HG03097 (cell line): ENCODE measurements around the gene PTGES3.
"Not testable (repeated sequence)": the region's sequence is repeated elsewhere in the genome, so short reads cannot be mapped to it uniquely, and the experiment has no call there.

Source experiments
- ATAC-seq: cut with Tn5 transposase; IDR thresholded peaks from one replicate; pipeline ENCODE4 v1.9.1; 2021; ENCODE audit not compliant: unreplicated experiment, low FRiP score

PTGES3 gene, protein sequence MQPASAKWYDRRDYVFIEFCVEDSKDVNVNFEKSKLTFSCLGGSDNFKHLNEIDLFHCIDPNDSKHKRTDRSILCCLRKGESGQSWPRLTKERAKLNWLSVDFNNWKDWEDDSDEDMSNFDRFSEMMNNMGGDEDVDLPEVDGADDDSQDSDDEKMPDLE

DNA sequence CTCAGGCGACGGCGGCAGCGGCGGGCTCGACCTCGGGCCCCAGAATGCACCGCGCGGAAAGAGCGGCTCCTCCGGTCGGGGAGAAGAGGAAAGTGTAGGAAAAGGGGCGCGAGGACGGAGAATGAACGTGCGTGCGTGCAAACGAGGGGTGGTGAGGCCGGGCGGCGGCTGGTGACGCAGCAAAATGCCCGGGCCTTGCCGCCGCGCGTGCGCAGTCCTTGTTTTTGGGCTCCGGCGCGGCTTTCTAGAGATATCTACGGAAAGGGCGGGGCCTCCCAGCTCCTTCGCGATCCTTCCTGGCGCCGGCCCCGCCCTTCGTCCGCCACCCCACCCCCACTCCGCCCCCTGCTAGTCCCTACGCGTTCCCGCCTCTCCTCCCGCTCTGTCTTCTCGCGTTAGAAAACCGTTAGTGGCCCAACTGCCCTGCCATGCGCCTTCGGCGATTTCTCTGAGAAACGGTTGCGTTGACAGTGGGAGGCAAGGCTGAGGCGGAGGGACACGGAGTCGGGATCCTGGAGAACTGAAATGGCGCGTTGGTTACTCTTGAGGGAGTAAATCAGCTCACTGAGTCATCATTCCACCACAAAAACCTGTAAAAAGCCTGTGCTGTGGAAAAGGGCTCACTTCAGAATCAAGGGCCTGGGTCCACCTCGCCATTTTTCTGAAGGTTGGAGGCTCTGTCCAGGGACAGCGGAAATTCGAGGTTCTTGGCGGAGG is at the start of gene PTGES3:
Gene PTGES3 (minus strand): TSS at position 156 of the 717 bp plus-strand sequence. CDS start 285 bp downstream, outside the sequence.
- peak; percentile 69 for ATAC-seq

DNA sequence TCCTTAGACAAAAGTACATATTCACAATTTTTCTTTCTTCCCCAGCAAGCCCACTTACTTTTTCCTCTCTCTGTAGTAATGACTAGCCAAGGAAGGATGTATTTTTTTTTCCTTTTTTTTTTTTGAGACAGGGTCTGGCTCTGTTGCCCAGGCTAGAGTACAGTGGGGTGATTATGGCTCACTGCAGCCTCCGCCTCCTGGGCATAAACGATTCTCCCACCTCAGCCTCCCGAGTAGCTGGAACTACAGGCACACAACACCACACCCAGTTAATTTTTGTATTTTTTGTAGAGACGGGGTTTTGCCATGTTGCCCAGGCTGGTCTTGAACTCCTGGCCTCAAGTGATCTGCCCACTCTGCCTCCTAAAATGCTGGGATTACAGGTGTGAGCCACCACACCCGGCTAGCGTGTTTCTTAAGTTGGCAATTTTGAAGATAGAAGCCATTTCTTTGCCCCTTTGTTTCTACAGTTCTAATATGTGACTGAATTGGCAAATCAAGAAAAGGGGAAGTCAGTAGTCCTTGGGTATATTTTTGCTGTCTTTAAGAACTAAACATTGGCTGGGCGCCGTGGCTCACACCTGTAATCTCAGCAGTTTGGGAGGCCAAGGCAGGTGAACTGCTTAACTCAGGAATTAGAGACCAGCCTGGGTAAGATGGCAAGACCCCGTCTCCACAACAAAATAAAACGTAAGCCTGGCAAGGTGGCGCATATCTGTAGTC is 40.2 kb upstream of the PTGES3 start:
- ATAC-seq: no peak

DNA sequence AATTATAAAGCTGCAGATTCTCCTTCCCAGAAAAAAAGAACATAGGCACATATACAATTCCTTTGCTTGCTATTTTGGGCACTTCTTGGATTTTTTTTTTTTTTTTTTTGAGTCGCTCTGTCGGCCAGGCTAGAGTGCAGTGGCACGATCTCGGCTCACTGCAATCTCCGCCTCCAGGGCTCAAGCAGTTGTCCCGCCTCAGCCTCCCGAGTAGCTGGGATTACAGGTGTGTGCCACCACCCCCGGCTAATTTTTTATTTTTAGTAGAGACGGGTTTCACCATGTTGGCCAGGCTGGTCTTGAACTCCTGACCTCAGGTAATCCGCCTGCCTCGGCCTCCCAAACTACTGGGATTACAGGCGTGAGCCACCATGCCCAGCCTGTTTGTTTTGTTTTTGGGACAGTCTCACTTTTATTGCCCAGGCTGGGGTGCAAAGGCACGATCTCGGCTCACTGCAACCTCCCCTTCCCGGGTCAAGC is 38.2 kb upstream of the PTGES3 start:
- ATAC-seq: not testable (repeated sequence)

DNA sequence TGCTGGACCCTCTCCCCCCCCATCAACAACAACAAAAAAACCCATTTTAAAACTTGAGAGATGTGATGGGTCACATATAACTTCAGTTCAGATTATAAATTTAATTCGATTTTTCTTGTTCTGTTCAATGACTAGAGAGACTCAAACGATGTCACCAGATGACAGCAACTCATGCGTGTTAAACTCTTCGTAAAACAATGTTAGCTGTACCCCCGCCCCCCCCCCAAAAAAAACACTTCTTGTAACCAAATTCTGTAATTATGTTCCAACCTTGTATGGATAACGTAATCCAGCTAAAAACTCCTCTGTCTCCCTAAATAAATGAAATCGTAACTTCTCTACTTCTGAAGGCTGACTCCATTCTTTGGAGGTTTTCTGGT is 37.6 kb upstream of the PTGES3 start:
- no peak for ATAC-seq

DNA sequence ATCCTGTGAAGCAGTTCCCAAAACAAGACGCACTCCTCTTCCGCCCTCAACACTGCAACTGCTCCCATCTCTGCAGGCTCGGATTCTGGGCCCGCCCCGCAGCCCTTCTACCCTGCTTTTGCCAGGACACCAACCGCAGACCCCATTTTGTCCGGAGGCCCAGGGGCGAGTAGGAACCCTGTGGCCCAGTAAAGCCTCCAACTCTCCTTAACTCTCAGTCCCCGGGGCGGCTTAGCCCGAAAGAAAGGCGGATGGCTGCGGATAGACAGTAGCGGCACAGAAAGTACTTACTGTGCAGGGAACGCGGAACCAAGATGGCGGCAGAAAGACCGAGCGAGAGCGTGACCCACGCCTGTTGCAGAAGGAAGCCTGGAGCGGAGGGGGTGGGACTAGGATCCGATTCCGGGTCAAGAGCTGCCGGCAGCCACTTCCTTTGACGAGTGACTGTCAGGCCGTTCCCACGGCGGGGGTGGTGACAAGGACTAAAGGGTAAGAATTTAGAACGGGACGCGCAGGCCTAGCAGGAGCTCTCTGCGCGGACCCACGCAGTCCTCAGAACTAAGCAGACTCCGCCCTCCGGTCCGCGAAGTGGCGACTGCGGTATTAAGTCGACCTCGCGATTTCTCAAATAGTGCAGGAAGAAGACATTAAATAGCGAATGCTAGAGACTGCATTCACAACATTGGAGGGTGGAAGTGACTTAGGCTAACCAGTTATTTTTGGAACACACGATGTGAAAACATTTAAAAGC is 37.1 kb upstream of the PTGES3 start, which contains the start of gene NACA:
Gene NACA (minus strand): TSS at position 328 of the 751 bp plus-strand sequence. CDS start 778 bp downstream, outside the sequence.
- peak; percentile 91 for ATAC-seq

DNA sequence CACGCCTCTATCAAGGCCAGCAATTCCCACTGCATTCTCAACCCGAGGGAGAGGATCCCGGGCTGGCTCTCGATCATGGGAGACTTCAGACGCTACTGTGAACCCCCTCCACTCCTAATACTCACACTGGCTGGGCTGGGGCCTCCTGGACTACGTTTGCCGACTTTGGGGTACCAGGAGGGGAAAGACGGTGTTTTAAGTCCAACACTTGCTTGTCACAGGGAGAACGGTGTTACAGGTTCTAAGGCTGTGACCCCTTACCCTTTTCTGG is 36.6 kb upstream of the PTGES3 start:
- no peak for ATAC-seq

DNA sequence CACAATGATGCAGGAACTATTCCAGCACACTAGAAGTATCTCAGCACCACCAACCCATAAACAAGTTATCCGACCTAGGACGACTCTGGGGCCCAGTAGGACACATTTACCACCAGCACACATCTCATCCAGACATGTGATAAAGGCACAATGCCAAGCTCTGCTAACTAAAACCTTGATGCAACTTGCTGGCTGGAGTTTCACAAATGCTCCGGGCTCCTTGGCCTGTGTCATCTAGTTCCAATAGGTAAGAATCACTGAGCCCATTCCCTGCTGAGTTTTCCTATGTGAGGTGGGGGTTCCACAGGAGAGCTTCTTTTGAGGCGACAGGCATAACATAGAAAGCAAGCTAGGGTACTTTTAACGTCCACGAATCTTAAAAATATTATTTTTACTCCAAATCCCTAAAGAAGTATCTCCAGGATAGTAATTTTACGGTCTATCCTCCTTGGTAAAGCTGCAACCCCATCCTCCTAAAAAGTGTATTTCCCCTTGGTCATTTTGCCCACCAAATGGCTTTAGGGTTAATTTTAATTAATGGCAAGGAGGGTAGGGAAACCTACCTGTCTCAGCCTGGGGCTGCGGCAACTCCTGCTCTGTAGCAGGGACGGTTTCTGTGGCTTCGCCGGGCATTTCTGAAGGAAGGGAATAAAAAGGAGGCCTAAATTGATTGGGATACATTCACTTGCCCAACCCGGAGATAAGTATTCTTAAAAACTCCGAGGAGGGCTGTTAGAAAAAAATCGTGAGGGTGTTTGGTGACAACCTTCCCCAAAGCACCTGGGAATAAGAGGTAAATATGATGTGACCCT is 36.0 kb upstream of the PTGES3 start:
- no peak for ATAC-seq

DNA sequence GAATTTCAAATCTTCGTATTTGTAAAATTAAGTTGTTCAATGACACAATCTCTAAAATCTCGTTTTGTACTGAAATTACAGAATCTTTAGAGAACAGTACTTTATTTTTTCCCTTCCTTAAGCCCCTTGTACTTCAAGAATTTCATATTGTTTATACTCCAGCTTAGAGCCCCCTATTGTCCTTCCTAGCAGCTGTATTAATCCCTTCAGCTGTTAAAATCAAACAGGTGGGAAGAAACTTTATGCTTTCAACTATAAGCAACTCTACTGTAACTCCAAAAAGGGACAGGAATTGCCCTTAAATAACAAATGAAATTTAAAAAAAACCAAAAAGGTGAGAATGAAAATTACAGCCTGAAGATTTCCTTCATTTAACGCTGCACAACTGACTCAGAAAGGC is 35.3 kb upstream of the PTGES3 start:
- ATAC-seq: no peak

DNA sequence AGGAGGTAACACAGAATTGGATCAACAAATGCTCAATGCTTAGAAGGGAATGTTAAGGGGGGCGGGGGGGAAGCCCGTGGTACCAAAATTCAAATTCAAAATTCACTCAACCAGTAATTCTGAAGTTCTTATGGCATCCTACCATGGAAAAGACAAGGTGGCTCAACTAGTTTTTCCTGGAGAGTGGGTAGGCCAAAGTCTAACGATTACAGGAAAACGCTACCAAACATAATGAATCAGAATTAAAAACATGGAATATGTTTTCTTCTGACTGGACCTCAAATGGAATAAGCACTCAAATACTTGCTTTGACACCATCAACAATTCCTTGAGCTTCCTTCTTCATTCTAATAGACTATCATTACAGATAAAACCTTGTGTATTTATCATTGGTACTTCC is 34.7 kb upstream of the PTGES3 start:
- ATAC-seq: no peak

DNA sequence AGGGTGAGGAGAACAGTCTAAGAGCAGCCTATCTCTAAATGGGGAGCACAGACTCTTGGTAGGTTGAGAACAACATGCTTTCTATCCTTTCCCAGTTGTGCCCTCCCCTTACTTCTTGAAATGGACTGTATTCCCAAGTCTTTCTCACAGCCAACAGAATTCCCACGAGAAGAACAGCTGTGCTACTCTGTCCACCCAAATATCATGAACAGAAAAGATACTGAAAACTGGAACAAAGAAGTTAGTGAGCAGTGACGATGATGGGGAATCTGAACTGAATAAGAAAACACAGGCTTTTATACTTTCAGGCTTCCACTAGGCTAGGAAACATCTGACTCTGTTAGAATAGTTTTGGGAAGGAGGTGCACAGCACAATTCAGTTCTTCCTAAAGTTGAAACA is 33.6 kb upstream of the PTGES3 start:
- no peak for ATAC-seq

DNA sequence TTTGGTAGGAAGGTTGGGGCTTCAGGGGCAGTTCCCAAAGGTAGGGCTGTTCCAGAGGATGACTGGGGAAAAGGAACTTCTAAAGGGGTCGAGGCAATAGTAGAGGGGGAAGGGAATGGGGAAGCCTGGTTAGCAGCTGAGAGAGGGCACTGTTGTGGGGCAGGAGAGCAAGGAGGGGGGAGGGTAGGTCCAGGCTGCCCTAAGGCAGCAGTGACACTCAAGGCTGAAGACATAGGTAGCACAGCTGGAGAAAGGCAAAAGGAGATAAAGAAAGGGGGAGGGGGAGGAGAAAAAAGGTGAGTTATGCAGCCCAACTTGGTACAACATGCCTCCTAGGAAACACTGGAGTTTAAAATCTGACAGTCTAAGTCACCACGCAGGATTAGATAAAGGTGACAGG is 33.1 kb upstream of the PTGES3 start:
- ATAC-seq: no peak

DNA sequence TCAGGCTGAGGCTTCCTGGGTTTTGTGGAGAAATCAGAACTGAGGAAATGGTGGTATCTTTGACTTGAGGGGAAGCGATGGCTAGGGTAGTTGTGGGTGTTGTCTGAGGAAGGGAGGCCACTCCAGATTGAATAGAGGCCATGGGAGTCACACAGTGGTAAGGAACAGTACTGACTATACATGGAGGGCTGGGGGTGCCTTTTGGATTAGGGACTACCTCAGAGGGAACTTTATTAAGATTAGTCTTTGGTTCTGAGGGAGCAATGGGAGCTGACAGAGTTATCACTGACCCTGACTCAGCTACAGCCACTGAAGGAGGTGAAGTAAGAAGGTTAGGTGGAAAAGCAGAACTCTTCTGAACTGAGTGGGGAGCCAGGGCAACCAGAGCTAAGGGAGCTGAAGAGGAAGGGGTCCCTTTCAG is 32.7 kb upstream of the PTGES3 start:
- no peak for ATAC-seq

DNA sequence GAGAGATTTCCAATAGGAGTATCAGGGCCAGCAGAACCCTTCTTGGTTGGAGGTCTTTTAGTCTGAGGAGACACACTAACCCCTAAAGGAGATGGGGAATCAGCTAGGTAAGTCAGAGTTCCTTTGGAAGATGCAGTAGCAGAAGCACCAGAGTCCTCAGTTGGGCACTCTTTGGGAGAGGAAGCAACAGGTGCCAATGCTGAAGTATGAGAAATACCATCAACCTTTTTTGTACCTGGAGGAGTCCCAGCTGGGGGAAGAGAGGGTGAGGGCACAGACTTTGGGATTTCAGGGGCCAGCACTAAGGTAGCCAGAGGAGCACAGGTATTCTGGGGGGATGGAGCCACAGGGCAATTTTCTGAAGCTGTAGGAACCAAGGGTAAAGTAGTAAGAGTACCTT is 31.0 kb upstream of the PTGES3 start:
- ATAC-seq: no peak

DNA sequence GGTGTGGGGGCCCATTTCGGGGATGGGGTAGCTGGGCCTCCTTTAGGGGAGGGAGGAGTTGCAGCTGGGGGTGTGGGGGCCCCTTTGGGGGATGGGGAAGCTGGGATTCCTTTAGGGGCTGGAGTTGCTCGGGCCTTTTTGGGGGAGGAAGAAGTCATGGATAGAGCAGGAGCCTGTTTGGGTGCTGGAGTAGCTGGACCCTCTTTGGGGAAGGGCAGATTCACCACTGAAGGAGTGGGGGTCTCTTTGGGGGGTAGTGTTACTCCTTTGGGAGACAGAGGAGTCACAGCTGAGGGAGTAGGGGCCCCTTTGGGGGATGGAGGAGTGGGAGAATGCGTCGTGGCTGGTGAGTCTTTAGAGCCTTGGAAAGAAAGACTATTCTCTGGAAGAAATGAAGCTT is 30.6 kb upstream of the PTGES3 start:
- ATAC-seq: no peak

DNA sequence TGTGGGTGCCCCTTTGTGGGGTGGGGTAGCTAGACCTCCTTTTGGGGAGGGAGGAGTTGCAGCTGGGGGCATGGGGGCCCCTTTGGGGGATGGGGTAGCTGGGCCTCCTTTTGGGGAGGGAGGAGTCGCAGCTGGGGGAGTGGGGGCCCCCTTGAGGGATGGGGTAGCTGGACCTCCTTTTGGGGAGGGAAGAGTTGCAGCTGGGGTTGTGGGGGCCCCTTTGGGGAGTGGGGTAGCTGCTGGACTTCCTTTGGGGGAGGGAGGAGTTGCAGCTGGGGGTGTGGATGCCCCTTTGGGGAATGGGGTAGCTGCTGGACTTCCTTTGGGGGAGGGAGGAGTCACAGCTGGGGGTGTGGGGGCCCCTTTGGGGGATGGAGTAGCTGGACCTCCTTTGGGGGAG is 30.1 kb upstream of the PTGES3 start:
- ATAC-seq: no peak

DNA sequence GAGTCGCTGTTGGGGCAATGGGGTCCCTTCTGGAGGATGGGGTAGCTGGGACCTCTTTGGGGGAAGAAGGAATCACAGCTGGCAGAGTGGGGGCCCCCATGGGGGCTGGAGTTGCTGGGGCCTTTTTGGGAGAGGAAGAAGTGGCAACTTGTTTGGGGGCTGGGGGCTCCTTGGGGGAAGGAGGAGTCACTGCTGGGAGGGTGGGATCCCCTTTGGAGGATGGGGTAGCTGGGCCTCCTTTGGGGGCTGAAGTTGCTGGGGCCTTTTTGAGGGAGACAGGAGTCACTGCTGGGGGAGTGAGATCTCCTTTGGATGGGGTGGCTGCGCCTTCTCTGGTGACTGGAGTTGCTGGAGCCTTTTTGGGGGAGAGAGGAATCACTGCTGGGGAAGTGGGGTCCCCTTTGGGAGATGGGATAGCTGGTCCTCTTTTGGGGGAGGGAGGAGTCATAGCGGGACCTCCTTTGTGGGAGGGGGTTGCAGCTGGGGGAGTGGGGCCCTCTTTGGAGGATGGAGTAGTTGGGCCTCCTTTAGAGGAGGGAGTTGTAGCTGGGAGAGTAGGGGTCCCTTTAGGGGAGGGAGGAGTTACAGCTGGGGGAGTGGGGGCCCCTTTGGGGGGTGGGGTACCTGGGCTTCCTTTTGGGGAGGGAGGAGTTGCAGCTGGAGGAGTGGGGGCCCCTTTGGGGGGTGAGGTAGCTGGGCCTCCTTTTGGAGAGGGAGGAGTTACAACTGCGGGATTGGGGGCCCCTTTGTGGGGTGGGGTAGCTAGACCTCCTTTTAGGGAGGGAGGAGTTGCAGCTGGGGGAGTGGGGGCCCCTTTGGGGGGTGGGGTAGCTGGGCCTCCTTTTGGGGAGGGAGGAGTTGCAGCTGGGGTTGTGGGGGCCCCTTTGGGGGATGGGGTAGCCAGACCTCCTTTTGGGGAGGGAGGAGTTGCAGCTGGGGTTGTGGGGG is 29.1 kb upstream of the PTGES3 start:
- no peak for ATAC-seq

DNA sequence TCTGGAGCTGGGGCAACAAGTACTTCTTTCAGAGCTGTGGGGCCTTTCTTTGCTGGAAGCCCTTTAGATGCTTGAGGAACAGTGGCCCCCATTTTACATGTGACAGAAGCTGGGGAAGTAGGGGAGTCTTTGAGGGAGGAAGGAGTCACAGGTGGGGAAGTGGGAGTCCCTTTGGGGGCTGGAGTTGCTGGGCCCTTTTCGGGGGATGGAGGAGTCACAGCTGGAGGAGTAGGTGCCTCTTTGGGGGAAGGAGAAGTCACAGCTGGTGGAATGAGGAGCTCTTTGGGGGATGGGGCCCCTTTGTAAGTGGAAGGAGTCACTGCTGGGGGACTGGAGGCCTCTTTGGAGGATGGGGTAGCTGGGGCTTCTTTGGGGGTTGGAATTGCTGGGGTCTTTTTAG is 28.4 kb upstream of the PTGES3 start:
- no peak for ATAC-seq

DNA sequence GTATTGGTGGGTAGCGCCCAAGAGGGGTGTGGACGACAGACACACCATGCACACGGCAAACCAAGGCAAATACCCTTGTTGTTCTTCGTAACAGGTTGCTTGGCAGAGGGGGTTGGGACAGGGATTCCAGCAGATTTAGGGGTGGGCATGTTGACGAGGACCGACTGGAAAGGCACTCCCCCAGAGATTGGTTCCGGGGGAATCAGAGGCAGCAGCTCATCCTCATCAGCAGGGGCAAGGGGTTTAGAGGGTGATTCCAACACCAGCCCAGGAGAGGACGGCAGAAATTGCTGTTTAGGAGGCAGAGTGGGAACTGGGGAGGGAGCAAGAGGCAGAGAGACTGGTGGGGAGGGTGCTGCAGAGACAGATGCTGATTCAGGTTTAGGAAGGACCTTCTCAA is 27.7 kb upstream of the PTGES3 start:
- ATAC-seq: no peak

DNA sequence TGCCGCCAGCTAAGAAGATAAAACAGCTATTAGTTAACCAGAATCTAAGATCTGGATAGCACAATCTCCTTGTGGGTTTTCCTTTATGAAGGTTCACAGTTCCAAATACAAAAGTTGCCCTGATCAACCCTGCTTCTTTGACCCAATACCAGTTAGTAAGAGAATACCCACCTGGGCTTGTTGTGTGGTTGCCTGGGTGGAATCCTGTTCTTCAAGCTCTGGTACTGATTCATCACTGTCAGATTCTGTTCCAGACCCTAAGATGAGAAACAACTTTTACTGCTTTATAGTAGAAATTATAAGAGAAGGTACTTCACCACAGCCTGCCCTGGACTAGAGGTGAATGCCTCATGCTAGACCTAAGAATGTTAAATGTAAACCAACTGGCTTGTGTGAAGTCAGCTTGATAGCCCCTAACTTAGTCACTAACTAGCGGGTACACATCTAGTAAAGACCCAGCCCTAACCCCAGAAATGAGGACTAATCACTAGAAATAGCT is 26.4 kb upstream of the PTGES3 start:
- ATAC-seq: no peak
